ENCODE results near the gene CCDC27. TPM values are rescaled to one million over a fixed set of nuclear protein-coding genes. Genes with fewer than 3 reads are reported as not detected.

Gene CCDC27
- total and polyA plus RNA-seq, 2 of the 13 experiments (the other 11 are each of a cell fraction or from before 2014, with no cell fraction given), result not detected

DNA sequence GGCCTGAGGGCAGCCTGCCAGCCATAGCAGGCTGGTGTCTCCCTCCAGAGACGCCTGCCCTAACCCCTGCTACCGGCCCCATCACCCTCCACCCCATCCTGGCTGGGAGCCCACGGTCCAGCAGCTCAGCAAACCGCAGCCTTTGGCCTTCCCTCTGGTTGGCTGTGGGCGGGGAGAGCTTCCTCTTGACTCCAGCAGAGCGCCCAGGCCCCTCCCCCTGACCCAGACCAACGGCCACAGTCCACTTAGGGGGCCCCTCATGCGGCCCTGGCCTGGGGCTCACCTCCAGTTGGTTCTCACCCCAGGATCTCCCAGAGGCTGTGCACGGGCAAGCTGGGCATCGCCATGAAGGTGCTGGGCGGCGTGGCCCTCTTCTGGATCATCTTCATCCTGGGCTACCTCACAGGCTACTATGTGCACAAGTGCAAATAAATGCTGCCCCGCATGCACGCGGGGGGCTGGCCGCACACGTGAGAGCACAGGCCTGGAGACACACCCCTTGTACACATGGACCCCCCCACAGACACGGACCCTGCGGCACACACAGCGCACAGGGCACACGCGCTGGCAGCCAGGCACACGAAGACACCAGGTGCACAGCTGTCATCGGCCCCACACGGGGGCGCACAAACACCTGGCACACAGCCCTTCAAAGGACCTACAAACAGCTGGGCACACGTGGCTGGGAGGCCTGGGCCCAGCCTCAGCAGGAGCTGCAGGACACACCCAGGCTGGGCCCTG, 23.4 kb downstream of the CCDC27 start (continued):
- TF ChIP-seq, protein P1, sequence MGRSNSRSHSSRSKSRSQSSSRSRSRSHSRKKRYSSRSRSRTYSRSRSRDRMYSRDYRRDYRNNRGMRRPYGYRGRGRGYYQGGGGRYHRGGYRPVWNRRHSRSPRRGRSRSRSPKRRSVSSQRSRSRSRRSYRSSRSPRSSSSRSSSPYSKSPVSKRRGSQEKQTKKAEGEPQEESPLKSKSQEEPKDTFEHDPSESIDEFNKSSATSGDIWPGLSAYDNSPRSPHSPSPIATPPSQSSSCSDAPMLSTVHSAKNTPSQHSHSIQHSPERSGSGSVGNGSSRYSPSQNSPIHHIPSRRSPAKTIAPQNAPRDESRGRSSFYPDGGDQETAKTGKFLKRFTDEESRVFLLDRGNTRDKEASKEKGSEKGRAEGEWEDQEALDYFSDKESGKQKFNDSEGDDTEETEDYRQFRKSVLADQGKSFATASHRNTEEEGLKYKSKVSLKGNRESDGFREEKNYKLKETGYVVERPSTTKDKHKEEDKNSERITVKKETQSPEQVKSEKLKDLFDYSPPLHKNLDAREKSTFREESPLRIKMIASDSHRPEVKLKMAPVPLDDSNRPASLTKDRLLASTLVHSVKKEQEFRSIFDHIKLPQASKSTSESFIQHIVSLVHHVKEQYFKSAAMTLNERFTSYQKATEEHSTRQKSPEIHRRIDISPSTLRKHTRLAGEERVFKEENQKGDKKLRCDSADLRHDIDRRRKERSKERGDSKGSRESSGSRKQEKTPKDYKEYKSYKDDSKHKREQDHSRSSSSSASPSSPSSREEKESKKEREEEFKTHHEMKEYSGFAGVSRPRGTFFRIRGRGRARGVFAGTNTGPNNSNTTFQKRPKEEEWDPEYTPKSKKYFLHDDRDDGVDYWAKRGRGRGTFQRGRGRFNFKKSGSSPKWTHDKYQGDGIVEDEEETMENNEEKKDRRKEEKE (IDR thresholded peaks at IDR 0.05), result no peak
- TF ChIP-seq ATF1 (CRISPR knock-in tag; IDR thresholded peaks at IDR 0.05) (no peak), ZNF747 (CRISPR knock-in tag; IDR thresholded peaks at IDR 0.05; ENCODE audit: borderline replicate concordance) (peak; percentile 96), PPARG (CRISPR knock-in tag; conservative IDR thresholded peaks at IDR 0.05) (no peak), ELF1 (CRISPR knock-in tag; IDR thresholded peaks at IDR 0.05) (no peak; the same call in 1 of the 2 replicates), ZSCAN31 (CRISPR knock-in tag; IDR thresholded peaks at IDR 0.05; ENCODE audit: low read depth) (peak; percentile 88), CCDC6 (CRISPR knock-in tag; IDR thresholded peaks at IDR 0.05) (peak; percentile 69; the same call in 1 of the 2 replicates), FOXK2 (IDR thresholded peaks at IDR 0.05) (no peak), SNAI1 (CRISPR knock-in tag; IDR thresholded peaks at IDR 0.05; ENCODE audit: borderline replicate concordance) (peak; percentile 87; the same call in 1 of the 2 replicates), ZNF644 (CRISPR knock-in tag; IDR thresholded peaks at IDR 0.05; ENCODE audit: low read depth) (no peak), RARA (CRISPR knock-in tag; IDR thresholded peaks at IDR 0.05) (peak; percentile 65), ZNF24 (IDR thresholded peaks at IDR 0.05) (no peak), NR2F1 (CRISPR knock-in tag; IDR thresholded peaks at IDR 0.05) (no peak), KDM5B (CRISPR knock-in tag; IDR thresholded peaks at IDR 0.05; ENCODE audit: borderline replicate concordance) (peak; percentile 84)
- TF ChIP-seq, protein P2, sequence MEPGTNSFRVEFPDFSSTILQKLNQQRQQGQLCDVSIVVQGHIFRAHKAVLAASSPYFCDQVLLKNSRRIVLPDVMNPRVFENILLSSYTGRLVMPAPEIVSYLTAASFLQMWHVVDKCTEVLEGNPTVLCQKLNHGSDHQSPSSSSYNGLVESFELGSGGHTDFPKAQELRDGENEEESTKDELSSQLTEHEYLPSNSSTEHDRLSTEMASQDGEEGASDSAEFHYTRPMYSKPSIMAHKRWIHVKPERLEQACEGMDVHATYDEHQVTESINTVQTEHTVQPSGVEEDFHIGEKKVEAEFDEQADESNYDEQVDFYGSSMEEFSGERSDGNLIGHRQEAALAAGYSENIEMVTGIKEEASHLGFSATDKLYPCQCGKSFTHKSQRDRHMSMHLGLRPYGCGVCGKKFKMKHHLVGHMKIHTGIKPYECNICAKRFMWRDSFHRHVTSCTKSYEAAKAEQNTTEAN (CRISPR knock-in tag; conservative IDR thresholded peaks at IDR 0.05), result peak; percentile 88
- TF ChIP-seq, protein P3, sequence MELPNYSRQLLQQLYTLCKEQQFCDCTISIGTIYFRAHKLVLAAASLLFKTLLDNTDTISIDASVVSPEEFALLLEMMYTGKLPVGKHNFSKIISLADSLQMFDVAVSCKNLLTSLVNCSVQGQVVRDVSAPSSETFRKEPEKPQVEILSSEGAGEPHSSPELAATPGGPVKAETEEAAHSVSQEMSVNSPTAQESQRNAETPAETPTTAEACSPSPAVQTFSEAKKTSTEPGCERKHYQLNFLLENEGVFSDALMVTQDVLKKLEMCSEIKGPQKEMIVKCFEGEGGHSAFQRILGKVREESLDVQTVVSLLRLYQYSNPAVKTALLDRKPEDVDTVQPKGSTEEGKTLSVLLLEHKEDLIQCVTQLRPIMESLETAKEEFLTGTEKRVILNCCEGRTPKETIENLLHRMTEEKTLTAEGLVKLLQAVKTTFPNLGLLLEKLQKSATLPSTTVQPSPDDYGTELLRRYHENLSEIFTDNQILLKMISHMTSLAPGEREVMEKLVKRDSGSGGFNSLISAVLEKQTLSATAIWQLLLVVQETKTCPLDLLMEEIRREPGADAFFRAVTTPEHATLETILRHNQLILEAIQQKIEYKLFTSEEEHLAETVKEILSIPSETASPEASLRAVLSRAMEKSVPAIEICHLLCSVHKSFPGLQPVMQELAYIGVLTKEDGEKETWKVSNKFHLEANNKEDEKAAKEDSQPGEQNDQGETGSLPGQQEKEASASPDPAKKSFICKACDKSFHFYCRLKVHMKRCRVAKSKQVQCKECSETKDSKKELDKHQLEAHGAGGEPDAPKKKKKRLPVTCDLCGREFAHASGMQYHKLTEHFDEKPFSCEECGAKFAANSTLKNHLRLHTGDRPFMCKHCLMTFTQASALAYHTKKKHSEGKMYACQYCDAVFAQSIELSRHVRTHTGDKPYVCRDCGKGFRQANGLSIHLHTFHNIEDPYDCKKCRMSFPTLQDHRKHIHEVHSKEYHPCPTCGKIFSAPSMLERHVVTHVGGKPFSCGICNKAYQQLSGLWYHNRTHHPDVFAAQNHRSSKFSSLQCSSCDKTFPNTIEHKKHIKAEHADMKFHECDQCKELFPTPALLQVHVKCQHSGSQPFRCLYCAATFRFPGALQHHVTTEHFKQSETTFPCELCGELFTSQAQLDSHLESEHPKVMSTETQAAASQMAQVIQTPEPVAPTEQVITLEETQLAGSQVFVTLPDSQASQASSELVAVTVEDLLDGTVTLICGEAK (IDR thresholded peaks at IDR 0.05), result no peak
- TF ChIP-seq, protein P3 (CRISPR knock-in tag; IDR thresholded peaks at IDR 0.05), result peak; percentile 78
